ENCODE results near the gene RUSF1.
"Not testable (repeated sequence)": the region's sequence is repeated elsewhere in the genome, so short reads cannot be mapped to it uniquely, and the experiment has no call there.

Gene RUSF1

DNA sequence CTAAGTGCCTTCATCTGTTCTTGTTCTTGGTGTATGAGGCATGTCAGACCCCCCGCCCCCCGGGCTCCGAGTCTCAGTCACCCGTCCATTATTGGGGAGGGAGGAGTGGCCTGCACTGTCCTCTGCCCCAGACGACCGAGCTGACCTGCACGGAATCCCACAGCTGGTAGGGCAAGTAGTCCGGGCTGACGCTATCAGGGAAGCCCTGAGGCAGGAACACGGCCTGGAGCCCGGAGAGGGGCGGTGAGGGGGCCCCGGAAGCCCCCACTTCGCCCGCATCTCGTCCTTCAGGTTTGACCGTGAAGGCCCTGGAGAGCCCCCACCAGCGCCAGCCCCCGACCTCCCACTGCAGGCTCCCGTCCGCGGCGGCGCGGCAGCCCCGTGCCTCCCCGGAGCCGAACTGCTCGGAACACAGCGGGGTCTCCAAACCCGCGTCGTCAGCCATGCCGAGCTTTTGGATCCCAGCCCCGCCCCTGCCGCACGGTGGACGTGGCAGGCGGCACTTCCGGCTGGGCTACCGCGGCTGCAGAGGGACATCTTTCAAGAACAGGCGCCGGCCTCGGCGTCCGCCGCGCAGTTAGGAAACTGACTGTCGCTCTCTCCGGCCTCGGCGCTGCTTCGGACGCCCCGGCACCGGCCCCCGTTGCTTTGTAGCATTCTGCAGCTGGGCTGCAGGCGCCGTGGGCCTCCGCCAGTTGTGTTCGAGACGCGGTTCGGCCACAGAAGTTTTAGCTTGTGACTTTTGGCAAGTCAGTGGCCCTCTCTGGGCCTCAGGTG is at the start of gene RUSF1:
RUSF1 (minus strand) TSS at position 463 of the 777 bp plus-strand sequence; CDS start at position 445, 18 bp downstream.
- peak; percentile 83 for DNase-seq (ENCODE audit: low read depth)

DNA sequence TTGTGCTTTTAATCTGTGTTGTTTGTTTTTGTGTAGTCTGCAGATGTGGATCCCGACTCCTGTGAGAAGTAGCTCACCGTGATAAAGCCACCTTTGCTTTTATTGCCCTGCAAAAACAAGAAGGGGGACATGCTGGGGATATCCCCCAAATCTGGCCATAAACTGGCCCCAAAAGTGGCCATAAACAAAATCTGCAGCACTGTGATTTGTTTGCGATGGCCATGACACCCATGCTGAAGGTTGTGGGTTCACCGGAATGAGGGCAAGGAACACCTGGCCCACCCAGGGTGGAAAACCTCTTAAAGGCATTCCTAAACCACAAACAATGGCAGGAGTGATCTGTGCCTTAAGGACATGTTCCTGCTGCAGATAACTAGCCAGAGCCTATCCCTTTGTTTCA is 34.6 kb upstream of the RUSF1 start:
- no peak for DNase-seq (ENCODE audit: low read depth)

DNA sequence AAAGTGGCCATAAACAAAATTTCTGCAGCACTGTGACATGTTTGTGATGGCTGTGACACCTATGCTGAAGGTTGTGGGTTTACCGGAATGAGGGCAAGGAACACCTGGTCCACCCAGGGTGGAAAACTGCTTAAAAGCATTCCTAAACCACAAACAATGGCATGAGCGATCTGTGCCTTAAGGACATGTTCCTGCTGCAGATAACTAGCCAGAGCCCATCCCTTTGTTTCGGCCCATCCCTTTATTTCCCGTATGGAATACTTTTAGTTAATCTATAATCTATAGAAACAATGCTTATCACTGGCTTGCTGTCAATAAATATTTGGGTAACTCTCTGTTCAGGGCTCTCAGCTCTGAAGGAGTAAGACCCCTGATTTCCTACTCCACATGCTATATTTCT is 31.6 kb upstream of the RUSF1 start:
- not testable (repeated sequence) for DNase-seq (ENCODE audit: low read depth)

DNA sequence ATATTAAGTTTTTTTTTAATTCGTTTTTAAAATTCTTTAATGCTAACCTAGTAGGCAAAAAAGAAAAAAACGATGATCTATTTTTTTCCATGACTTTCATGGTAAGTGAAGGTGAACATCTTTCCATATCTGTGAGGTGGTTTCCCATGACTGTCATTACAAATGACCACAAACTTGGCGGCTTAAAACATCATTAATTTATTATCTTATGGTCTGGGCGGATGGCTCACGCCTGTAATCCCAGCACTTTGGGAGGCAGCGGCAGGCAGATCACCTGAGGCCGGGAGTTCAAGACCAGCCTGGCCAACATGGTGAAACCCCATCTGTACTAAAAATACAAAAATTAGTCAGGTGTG is 30.0 kb upstream of the RUSF1 start:
- not testable (repeated sequence) for DNase-seq (ENCODE audit: low read depth)

DNA sequence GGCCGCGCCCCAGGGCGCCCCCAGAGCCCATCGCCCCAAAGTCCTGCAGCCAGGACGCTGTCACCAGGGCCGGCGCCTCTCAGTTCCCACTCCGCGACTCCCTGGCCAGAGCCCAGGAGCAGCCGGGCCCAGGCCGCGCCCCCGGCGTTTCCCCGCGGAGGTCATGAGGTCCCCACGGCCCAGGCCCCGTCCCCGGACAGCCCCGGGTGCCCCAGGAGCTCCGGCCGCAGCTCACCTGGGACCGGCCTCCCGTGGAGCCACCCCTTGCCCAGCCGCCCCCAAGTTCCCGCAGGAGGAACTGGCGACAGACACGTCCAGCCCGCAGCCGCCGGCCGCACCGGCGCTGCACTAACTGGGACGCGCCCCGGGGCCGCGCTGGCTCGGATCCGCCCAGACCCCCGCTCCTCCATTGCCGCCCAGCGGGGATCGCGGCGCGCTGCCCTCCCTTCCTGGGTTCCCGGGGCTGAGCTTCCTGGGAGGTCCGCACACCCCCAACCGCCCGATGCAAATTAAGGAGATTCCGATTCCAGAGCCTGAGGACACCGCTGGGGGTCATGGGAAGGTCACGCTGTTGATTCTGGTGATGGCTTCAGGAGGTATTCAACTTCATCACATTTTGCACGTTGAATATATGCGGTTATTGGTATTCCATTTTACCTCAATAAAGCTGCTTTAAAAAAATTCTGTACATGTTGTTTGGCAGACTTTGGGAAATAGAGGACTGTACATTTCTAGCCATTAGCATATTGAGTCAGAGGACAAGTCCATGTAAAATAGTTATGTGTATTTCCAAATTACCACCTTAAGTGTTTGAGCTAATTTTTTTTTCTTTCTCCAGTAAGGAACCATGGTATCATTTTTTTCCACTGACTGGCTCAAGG is 29.4 kb upstream of the RUSF1 start:
- DNase-seq (ENCODE audit: low read depth), result no peak

DNA sequence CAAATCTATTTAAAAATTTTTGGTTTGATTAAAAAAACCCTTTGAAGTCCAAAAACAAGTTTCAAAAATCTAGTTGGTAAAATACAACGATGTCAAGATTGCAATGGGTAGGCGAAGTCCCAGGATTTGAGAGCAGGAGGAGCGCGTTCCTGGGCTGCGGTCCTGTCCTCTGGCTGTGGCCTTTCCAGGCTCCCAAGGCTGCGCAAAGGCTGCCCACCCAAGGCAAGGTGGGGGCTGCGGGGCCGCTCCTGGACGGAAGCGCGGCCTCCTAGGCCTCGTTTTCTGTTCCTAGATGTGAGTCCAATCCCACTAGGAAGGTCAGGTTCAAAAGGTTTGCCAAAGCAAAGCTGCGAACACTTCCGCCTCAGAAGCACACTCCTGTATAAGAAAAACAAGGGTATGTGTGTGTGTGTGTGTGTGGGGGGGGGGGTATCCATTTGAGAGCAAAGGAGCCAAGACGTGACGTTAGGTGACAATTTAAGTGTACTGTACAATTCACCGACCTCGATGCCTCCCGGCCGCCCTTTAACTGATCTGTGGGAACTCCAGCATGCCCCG is 28.7 kb upstream of the RUSF1 start:
- DNase-seq (ENCODE audit: low read depth), result no peak

DNA sequence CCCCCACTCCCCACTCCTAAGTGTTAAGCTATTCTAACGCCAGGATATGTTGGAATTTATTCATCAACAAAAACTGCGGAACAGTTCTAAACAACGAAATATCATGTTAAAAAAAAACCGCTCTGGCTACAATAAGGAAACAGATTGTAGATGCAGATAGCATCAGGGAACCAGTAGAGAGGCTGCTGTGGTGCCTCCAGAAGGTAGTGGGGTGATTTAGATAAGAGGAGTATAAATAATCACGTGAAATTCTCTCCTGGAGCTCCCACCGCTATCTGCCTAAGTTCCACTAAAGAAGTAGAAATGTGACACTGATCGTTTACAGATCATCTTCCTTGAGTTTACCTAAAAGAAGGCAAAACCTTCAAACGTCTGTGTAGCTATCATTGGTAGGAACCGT is 27.5 kb upstream of the RUSF1 start:
- no peak for DNase-seq (ENCODE audit: low read depth)

DNA sequence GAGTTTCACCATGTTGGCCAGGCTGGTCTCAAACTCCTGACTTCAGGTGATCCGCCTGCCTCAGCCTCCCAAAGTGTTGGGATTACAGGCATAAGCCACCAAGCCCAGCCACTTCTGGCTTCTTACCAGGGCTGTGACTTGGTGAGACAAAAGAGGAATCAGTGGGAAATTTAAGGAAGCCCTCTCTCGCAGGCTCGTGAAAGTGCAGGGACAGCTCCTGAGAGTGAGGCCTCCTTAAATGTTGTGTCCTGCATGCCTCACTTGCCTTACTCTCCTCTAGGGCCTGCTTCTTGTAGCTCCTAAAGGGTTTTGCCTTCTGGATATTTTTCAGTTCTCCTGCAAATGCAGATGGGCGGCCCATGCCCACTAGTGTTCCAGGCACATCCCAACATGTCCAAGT is 24.7 kb upstream of the RUSF1 start:
- DNase-seq (ENCODE audit: low read depth), result no peak

DNA sequence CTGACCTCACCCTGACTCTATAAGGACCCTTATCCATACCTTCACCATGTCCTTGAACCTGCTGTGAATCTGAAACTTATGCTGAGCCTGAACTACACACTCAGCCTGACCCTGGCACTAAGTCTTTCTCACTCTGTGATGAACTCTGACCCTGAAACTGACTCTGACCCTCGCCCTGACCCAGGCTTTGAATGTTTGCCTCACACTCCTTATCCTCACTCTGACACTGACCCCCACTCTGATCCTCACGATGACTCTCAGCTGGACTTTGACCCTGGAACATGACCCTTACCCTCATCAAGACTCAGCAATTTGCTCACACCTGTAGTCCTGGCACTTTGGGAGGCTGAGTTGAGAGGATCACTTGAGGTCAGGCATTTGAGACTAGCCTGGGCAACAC is 23.9 kb upstream of the RUSF1 start:
- DNase-seq (ENCODE audit: low read depth), result no peak

DNA sequence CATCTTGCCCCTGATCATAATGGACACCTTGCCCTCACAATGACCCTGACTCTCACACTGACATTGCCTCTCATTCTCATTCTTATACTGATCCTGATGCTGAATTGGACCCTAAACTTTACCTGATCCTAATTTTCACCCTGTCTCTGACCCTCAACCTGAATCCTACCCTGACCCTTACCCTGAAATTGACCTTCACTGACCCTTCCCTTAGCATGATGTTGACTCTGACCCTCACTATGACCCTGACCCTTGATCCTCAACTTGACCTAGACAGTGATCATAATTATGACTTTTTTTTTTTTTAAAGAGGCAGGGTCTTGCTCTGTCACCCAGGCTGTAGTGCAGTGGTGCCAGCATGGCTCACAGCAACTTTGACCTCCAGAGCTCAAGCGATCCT is 22.9 kb upstream of the RUSF1 start:
- DNase-seq (ENCODE audit: low read depth), result no peak

DNA sequence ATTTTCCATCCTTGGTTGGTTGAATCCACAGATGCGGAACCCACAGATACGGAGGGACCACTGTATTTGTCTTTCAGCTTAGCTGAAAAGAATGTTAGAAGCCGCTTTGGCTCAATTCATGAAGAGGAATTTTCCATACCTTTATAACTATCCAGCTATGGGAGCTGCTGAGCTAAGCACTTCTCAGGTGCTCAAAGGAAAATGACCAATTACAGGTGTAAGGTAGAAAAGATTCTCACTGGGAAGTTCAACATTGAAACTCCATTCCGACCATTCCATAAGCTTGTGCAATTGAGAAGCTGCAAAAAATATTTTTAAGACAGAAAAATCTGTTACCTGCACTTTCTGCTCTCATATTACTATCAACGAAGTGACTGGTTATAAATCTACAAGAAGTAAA is 22.2 kb upstream of the RUSF1 start:
- DNase-seq (ENCODE audit: low read depth), result no peak

DNA sequence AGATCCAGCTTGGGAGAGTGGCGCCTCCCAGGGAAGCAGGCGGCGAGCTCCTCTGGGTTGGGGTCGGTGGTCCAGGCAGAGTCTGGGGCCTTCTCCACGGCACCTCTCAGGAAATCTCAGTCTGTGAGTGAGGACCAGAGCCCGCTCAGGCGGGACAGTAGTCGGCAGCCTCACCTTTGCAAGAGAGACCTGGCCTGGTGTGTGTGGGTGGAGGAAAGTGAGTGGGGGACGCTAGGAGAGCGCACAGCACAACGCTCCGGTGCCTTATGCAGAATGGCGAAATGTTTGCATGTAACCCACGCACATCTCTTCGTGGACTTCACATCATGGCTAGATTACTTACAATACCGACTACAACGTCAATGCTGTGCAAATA is 21.7 kb upstream of the RUSF1 start:
- no peak for DNase-seq (ENCODE audit: low read depth)

DNA sequence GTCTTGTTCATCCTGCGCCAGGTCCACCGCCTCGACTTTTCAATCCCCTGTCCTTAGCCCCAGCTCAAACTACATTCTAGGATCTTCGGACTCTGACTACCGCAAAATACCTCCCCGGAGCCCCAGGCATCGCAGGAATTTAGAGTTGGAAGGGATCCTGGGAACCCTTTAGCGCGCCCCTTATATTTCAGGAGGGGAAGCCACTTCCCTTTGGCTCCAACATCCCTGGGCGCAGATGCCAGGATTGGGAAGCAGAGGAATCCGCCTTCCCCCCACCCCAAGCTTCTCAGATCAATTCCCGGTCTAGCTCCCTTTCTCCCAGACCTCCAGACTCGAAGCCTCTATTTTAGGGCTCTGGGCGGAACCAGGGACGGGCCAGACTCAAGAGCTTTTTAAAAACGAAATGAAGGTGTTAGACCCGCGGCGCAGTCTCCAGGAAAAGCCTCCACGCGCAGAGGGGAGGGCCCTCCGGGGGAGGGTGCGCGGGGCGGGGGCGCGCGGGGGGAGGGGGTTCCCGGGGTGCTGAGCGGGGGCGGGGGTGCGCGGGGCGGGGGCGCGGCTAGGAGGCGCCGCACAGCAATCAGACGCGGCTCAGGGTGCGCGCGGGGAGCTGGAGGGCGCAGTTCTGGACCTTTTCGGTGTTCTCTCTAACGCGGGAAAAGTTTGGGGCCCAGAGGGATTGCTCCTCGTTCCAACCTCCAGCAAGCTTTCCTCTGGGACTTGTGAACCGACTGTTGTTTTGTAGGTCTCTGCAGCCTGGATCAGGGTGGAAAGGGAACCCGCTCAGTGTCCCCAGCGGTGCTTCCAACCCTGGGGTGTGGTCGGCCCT is 21.1 kb upstream of the RUSF1 start:
- no peak for DNase-seq (ENCODE audit: low read depth)

DNA sequence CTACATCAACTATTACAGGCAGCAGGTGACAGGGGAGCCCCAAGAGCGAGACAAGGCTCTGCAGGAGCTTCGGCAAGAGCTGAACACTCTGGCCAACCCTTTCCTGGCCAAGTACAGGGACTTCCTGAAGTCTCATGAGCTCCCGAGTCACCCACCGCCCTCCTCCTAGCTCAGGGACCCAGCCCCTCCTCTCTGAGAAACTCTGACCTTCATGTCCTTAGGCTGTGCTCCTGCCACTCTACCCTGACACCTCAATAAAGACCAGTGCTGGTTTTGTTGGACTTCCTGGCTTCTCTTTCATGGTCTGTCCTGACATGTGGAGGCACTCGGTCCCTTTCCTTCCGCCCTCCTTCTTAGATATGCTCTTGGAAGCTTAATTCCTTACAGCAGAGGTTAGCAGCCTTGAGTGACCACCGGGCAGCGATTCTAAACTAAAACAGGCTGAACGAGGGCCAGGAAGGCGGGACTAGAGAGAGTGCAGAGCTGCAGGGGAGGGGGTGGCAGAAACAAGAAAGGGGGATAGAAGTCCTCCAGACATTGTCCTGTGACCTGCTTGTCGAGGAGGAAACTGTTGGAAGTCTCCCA is 20.4 kb upstream of the RUSF1 start:
- DNase-seq (ENCODE audit: low read depth), result no peak

DNA sequence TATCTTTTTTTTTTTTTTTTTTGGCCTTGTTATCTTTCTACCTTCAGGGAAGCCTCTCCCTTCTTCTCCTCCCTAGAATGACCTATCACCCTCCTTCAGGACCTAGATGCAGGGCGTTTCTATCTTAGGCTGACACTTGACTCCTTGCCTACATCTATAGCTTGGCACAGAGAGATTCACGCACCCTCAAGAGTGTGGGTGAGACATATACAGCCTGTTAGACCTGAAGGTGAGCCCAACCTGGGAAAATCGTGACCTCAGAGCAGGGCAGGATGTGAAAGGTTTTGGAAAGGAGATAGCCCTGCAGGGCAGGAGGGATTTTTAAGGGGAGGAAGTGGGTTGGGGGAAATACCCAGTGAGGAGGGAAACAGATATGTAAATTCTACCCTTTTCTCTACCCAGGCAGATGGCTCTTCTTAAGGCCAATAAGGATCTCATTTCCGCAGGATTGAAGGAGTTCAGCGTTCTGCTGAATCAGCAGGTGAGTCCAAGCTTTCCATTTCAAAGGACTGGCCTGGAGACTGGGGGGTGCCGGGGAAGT is 19.6 kb upstream of the RUSF1 start, which contains the start of gene AHSP:
AHSP (plus strand) TSS at position 167 of the 541 bp plus-strand sequence; CDS start at position 407, 240 bp downstream.
- DNase-seq (ENCODE audit: low read depth), result no peak

DNA sequence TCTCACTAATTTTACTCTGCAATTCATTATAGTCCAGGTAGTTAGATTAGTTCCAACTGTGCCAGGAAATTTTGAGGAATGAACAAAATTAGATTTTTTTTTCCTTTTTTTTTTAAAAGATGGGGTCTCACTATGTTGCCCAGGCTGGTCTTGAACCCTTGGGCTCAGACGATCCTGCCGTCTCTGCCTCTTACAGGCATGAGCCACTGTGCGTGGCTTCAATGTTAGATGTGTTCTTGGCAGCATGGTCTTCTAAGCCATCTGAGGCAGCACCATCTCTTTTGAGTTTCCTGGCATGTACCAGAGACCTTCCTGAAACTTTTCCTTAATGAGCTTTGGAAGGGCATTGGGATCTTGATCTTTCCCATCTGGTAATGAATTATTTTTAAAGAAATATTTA is 16.9 kb upstream of the RUSF1 start:
- no peak for DNase-seq (ENCODE audit: low read depth)

DNA sequence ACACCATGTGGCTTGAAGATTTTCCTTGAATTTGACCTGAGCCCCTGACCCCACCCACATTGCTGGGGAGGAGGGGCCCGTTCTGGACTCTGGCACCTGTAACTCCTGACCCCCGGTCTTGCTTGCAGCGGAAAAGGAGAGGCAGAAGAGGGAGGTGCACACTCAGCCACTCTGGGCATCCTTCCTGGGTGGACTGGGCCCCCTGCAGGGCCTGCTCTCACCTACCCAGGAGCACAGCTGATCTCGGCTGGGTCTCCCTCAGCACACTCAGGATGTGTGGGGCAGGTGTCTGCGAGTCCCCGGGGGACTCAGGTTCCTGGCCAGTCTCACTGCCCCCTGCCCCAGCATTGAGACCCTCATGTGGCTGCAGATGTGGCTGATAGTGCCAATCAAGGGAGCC is 15.6 kb upstream of the RUSF1 start:
- DNase-seq (ENCODE audit: low read depth), result not testable (repeated sequence)

DNA sequence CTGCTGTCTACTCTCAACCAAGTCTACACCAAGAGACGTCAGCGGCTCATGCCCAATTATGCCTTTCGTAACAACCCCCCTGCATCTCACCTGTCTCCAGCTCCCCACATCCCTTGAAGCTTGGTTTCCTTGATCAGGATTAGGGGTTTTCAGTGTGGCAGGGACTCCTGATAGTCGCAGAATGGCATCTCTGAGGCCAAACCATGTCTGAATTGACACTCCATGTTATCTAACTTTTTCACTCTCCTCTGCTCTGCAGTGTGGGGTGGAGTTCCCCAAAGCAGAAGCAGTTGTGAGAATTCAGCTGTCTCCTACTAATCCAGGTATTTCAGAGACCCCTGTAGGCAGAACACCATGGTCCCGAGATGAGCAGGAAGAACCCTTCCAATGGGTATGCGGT is 13.9 kb upstream of the RUSF1 start:
- DNase-seq (ENCODE audit: low read depth), result no peak

DNA sequence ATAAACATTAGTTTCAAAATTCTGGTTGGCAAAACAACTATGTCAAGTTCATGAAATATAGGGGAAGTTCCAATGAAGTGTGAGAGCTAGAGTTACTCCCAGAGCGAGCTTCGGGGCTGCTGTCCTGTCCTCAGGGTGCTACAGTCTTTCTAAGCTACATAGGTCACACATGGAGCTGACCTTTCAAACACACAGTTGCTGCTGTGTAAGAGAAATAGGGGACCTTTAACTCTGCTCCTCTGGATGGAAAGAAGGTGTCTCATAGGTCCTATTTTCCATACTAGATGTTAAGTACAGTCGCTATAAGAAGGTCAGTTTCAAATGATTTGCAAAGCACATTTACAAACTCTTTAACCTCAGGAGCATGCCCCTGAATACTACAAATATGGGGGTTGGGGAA is 13.2 kb upstream of the RUSF1 start:
- no peak for DNase-seq (ENCODE audit: low read depth)

DNA sequence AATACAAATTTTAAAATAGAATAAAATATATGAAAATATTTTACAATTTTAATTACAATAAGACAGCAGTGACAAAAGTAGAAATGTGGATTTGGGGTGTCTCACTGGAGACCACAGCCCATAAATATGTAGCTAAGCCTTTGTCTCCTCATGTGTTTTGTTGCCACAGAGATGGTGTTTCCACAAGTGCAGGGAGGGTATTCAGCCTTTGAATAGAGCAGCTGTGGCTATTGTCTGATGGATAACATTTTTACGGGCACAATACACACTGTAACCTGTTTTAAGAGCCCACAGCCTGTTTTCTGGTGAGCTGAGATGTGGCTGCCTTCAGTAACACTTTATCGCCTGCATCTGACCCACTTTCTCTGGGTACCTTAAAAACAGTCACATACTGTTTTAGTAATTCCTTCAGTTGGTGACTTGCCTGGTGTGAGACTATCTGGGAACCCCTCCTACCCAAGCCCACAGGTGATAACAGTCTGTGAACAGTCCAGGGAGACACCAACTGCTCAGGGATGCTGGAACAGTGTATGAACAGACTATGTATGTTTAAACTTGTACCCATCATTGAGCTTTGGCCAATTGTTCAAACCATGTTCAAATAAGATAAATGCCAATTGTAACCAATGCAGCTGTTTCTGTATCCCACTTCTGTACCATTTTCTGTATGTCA is 11.7 kb upstream of the RUSF1 start:
- DNase-seq (ENCODE audit: low read depth), result no peak

All from activated T-cell treated with anti-CD3 and anti-CD28 coated beads for 48 hours (primary cell).